ENCODE measurements around the gene SLC18B1. TPM values are rescaled to one million over a fixed set of nuclear protein-coding genes. Genes with fewer than 3 reads are reported as not detected.

The SLC18B1 gene
- total and polyA plus RNA-seq, 10 of the 15 experiments (the other 5 are each of a cell fraction or from before 2014, with no cell fraction given), result 3.5 to 11.8 (median 7.1) TPM

- TF ChIP-seq BCL11A (IDR thresholded peaks at IDR 0.05; ENCODE audit: low read depth, low read length) (0 out of 2 replicates have a peak, but pooled peaks have one; percentile 23), BCL3 (IDR thresholded peaks at IDR 0.05; ENCODE audit: borderline replicate concordance, insufficient read depth, low read depth, low read length, poor library complexity, severe bottlenecking) (no peak), RAD51 (IDR thresholded peaks at IDR 0.05) (peak; percentile 85), SIX5 (IDR thresholded peaks at IDR 0.05; ENCODE audit: low read depth, low read length, severe bottlenecking) (no peak), IKZF2 (IDR thresholded peaks at IDR 0.05) (peak in 1 of 2 experiments; percentile 9; a peak in 1 of 4 replicates), EP300 (IDR thresholded peaks at IDR 0.05; ENCODE audit: borderline replicate concordance in 1 of 2, control insufficient read depth in 1 of 2, low read depth in 2 of 2, low read length in 2 of 2) (0 out of 4 replicates have a peak, but pooled peaks of 1 of the 2 experiments have one; percentile 45), STAT1 (conservative IDR thresholded peaks at IDR 0.05) (no peak), ZNF217 (IDR thresholded peaks at IDR 0.05) (no peak), BHLHE40 (IDR thresholded peaks at IDR 0.05; ENCODE audit: borderline replicate concordance in 1 of 2, low read depth in 2 of 2, low read length in 1 of 2) (peak; percentile 38 to 65; a peak in 3 of 4 replicates), ATF7 (IDR thresholded peaks at IDR 0.05; ENCODE audit: low read depth) (0 out of 2 replicates have a peak, but pooled peaks have one; percentile 9), USF2 (IDR thresholded peaks at IDR 0.05; ENCODE audit: borderline replicate concordance, low read depth, low read length) (peak; percentile 24; the same call in 1 of the 2 replicates), E2F8 (IDR thresholded peaks at IDR 0.05; ENCODE audit: low read depth, partially characterized antibody) (no peak), CEBPZ (IDR thresholded peaks at IDR 0.05; ENCODE audit: low read depth, low read length) (no peak), NFIC (IDR thresholded peaks at IDR 0.05; ENCODE audit: low read depth, low read length) (peak; percentile 42), ZNF384 (IDR thresholded peaks at IDR 0.05; ENCODE audit: borderline replicate concordance, low read depth, low read length) (no peak), MEF2A (IDR thresholded peaks at IDR 0.05; ENCODE audit: insufficient read depth, low read depth, low read length) (no peak)
These were observed 47.1 kb downstream of the SLC18B1 start (continued) for GRCh38 chr6:132751306-132751705.

All from GM12878 (cell line).